Glomerular endothelial cell (primary cell): ENCODE measurements around the gene BMP6. TPM values are rescaled to one million over a fixed set of nuclear protein-coding genes. Genes with fewer than 3 reads are reported as not detected.

Source experiments
- DNase-seq: peaks from one replicate; pipeline ENCODE4 v3.0.0-alpha.2; 2011; ENCODE audit warnings: low read depth, low spot score; ENCODE audit errors: extremely low read depth
- total RNA-seq: library from RNA; depleted of rRNA; stranded (reverse); fragments of >200 nt; gene quantifications from 2 replicates; pipeline ENCODE4 v1.2.3, GENCODE V29; 2015

The BMP6 gene
- total RNA-seq = 123 and 150 TPM in 2 replicates

DNA sequence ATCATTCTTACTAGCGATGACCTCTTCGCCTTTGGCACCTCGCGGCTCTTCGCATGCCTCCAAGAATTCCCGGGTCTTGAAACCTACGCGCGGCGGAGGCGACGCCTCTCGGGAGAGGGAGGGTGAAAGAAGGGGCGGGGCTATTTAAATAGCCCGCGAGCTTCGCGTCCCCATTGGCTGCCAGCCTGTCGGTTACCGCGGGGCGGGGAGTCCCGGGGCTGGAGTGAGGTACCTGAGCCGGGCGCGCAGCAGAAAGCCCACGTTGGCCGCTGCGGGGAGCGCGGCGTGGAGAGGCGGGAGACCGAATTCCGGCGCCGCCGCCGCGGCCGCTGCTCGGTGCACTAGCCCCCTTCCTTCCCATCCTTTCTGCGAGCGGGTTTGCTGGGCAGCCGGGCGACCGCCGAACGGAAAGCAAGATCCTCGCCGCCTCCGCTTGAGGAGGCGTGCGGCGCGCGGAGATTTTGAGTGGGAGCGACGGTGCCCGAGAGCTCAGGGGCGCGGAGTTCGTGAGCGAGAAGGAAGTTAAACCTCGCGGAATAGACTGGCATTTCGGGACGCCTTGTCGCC is at the start of gene BMP6:
TSS of gene BMP6 (plus strand) at position 251 of the 567 bp plus-strand sequence. CDS start 857 bp downstream, outside the sequence.
- DNase-seq = no peak

DNA sequence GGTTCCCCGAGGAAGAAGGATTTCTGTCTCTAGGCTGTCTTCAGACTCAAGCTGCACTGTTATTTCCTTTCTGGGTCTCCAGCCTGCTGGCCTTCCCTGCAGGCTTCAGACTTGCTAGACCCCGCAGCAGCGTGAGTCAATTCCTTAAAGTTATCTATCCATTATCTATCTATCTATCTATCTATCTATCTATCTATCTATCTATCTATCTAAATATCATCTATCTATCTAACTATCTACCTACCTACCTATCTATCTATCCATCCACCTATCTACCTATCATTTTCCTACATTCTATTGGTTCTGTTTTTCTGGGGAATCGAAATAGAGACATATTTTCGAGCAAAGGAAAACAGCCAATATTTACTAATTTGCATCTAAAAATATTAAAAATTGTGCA is 48.7 kb upstream of the BMP6 start:
- DNase-seq = no peak

GRCh38 chr6:7680393-7681075 is 45.4 kb upstream of the BMP6 start:
- DNase-seq = no peak

DNA sequence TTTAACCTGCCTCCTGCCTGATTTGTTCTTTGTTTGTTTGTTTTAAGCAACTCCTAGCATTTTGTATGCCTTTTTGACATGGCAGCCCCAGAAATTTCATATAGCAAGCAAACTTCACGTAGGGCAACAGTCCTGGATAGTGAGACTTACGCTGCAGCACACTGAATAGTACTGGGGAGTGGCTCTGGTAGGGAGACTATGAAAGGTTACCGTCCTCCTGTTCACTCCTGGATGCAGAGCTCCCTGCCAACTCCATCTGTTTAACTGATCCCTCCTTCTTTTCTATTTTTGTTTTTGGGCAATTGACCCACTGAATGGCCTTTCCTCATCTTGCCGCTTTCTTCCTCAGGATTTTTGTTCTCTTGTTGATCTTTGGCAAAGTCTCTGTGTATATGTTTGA is 44.5 kb upstream of the BMP6 start:
- no peak for DNase-seq

GRCh38 chr6:7684076-7684475 is 41.8 kb upstream of the BMP6 start:
- DNase-seq = no peak

DNA sequence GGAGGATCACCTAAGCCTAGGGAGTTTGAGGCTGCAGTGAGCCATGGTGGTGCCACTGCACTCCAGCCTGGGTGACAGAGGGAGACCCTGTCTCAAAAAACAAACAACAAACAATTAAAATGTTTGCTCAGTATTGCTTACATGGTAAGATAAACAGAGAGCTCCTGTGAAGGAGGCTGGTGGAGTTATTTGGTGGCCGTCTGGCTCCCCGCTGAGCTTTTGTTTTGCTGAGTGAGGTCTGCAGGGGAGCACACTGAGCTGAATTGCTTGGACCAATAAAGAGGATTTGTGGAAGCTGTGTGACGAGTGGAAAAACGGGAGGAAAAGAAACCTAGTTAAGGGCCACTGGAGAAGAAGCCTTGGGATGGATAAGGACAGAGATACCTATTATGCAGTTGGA is 41.1 kb upstream of the BMP6 start:
- no peak for DNase-seq

DNA sequence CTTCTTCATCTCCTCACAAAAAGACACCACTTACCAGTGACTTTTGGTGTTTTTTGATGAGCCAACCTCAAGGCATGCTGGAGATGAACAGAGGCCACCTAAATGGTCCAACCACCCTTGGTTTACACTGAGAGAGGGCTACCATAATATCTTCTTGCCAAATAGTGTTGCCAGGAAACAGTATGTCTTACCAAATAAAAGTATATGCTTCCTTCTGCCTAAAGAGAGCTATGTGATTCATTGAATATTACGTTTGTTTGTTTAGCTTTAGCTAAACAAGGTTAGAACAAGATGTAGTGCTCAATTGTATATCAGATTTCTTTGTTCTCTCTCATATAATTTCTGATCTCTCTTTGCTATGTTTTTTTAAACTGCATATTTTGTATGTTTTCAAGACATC is 40.6 kb upstream of the BMP6 start:
- DNase-seq = no peak

- DNase-seq = no peak
Measured at GRCh38 chr6:7687145-7688111, 38.5 kb upstream of the BMP6 start.

- DNase-seq = no peak
Measured at GRCh38 chr6:7691021-7691420, 34.9 kb upstream of the BMP6 start.

GRCh38 chr6:7691675-7692452 is 34.0 kb upstream of the BMP6 start:
- DNase-seq = no peak

GRCh38 chr6:7692453-7692784 is 33.5 kb upstream of the BMP6 start:
- no peak for DNase-seq

DNA sequence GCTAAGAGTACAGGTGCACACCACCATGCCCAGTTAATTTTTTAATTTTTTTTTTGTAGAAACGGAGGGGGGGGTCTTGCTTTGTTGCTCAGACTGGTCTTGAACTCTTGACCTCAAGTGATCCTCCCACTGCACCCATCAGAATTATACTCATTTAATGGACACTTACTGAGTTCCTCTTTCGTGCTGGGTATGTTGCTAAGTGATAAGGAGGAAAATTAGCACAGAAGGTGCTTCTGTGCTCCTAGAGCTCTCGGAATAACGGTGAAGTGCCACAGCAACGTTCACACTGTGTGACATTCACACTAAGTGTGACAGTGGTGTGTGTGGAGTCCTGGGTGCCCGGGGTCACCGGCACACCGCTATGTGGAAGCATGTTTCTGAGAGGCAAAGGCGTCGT is 32.1 kb upstream of the BMP6 start:
- DNase-seq = no peak

- DNase-seq = no peak
Measured at GRCh38 chr6:7696061-7696460, 29.8 kb upstream of the BMP6 start.

DNA sequence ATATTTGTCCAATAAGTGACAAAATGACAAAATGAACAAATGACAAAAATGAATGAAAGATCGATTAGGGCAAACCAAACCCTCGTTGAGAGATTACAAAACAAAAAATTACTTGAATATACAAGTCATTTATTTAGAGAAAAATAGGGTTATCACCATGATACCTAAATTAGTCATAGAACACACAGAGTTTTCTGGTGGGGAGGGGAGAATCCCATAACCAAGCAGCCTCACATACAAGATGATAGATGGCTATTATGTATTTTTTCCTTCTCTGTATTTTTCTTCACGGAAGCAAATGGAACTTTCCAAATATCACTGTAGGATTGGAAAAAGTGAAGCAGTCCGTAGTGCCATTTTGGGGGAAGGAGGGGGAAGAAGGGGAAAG is 28.5 kb upstream of the BMP6 start:
- DNase-seq = no peak

DNA sequence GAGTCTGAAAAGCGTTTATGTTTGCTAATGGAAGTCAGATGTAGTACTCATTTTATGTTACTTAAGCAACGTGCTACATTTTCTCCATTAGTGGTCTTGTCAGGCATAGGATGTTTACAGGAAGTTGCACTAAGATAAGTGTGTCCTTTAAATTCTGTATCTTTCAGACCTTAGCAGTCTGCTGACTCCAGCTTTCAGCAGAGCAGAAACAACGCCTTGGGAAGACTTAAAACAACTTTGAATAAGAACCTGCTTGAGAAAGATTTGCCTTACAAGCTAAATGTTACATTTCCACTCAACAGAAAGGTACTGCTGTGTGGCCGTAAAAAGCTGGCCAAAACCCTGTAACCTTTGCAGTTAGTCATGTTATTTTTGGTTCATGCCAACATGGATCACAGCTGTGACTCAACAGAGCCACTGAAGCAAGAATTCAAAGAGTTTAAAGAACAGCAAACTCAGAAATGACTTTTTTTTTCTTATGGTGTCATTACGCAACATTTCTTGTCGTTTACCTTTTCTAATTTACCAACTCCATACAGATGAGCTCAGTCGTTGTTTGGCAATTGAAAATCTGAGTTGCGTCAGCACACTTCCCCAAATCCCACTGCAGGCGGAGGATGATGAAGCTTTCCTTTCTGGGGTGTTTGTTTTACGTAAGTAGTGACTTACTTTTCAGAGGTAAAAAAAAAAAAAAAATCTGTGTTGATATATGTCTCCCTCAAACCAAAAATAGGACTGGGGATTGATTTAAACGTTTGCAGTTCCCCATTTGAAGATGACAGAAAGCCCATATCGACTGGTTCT is 27.9 kb upstream of the BMP6 start:
- no peak for DNase-seq

DNA sequence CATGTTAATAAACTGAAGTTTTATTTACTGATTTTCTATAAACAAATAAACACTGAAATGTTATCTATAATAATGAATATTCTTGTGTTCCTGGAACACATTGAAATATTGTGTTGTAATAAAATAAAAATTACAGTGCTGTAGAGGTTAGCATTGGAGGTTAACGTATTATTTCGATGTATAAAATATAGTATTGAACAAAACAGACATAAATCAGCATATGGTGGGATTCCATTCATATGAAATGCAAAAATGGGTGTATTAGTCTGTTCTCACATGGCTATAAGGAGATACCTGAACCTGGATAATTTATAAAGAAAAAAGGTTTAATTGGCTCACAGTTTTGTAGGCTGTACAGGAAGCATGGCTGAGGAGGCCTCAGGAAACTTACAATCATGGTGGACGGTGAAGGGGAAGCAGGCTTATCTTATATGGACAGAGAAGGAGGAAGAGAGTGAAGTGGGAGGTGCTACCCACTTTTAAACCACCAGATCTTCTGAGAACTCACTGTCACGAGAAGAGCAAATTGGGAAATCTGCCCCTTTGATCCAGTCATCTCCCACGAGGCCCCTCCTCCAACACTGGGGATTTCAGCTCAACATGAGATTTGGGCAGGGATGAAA is 24.6 kb upstream of the BMP6 start:
- no peak for DNase-seq

DNA sequence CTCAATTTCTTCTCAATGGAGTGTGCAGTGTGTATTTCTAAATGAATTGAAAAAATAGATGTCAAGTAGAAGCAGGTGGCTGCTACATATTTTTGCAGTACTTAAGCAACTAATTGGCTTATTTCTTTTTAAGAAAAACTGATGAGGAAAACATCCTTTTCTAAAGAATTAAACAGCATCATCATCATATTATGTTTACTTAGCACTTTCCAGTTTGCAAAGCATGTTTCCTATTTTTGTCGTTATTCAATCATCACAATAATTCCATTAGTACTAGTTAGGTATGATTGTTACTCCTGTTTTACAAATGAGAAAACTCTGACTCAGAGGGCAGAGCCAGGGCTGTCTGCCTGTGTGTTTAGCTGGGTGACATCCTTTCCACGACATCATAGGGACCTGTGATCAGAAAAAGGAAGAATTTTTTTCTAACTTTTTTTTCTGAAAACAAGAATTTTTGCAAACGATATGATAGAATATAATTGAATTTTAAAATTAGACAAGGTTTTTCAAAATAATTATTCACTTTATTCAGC is 22.7 kb upstream of the BMP6 start:
- DNase-seq = no peak

DNA sequence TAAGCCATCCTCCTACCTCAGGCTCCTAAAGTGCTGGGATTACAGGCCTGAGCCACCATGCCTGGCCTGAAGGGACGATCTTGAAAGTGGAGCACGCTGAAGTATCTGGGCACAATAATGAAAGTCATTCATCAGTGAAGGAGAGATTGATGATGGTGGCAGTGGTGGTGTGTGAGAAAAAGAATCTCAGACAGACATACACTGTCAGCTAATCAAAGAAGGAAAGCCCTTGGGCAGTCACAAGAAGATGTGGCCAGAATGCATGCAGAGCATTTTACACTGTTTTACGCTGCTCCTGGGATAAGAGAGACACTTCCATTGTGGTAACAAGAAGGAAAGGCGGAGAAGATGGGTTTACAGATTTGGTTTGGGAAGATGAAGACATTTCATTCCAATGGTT is 20.4 kb upstream of the BMP6 start:
- no peak for DNase-seq

GRCh38 chr6:7706269-7706668 is 19.6 kb upstream of the BMP6 start:
- DNase-seq = no peak

DNA sequence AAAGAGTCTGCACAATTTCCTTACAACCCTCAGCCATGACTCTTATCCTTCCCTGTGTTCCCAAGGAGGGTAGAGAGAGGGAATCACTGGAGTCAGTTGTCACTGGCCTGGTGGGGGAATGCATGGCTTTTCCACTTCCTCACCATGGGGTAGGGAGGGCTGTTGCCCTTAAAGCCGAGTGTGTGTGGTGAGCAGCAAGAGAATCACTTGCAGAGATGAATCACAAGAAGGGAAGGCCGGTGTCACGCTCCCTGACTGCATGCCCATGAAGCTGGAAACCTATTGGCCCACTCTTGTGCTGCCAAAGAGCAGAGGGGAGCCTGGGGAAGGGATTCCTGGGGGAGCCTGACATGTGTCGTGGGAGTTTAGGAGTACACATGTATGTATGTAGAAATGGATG is 18.1 kb upstream of the BMP6 start:
- DNase-seq = no peak
